ENCODE results near the gene MKRN2OS. TPM values are rescaled to one million over a fixed set of nuclear protein-coding genes. Genes with fewer than 3 reads are reported as not detected.

MKRN2OS gene
- total and polyA plus RNA-seq, 2 donors (not counting 1 experiment from before 2014, with no cell fraction given) = not detected

DNA sequence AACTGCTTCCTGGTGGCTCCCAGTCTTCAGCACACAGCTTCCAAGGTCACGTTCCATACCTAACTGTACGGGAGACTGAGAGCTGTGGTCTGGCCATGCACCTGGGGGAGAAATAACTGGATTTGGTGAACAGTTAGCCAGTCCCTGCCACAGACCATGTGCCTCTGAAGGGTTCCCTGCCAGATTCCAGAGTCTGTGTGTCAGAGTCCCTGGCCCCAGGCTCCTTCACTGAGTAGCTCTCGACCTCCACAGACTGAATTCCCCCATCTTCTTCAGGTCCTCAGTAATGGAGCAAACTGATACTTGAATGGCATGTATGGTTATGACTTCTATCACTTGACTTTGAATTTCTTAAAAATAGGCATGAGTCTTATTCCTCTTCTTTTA is 17.5 kb downstream of the MKRN2OS start:
- H4K20me1 ChIP-seq (ENCODE audit: control insufficient read depth, extremely low read depth, insufficient read depth, low read length) = no peaks in the 10 kb centered on the region
- H3K9me3 ChIP-seq (ENCODE audit: control insufficient read depth, insufficient read depth, low read depth, low read length) = no peaks in the 10 kb centered on the region
- no peak overlapping the region for H3K4me3 ChIP-seq (replicated peaks in 1 of 4; ENCODE audit: control extremely low read depth in 1 of 4, insufficient read depth in 1 of 4, low read depth in 3 of 4, low read length in 4 of 4)
- H3K4me2 ChIP-seq (ENCODE audit: extremely low read depth, insufficient read depth, low read length) = no peak overlapping the region
- H2AFZ ChIP-seq (ENCODE audit: low read length) = no peak overlapping the region
- no peaks in the 10 kb centered on the region for H3K36me3 ChIP-seq (ENCODE audit: control insufficient read depth, insufficient read depth, low read length)
- H3K79me2 ChIP-seq (ENCODE audit: control insufficient read depth, insufficient read depth, low read length) = no peaks in the 10 kb centered on the region
- no peaks in the 10 kb centered on the region for H3K27me3 ChIP-seq (ENCODE audit: control insufficient read depth, insufficient read depth, low read length)
- H3K9ac ChIP-seq (ENCODE audit: insufficient read depth, low read length) = no peak overlapping the region
- DNase-seq (ENCODE audit: low read depth in 2 of 2) = no peak
- H3K4me1 ChIP-seq (ENCODE audit: control insufficient read depth, extremely low read depth, insufficient read depth, low read length) = no peaks in the 10 kb centered on the region
- H3K27ac ChIP-seq (ENCODE audit: insufficient read depth, low read length) = no peak overlapping the region
- TF ChIP-seq, protein P1, sequence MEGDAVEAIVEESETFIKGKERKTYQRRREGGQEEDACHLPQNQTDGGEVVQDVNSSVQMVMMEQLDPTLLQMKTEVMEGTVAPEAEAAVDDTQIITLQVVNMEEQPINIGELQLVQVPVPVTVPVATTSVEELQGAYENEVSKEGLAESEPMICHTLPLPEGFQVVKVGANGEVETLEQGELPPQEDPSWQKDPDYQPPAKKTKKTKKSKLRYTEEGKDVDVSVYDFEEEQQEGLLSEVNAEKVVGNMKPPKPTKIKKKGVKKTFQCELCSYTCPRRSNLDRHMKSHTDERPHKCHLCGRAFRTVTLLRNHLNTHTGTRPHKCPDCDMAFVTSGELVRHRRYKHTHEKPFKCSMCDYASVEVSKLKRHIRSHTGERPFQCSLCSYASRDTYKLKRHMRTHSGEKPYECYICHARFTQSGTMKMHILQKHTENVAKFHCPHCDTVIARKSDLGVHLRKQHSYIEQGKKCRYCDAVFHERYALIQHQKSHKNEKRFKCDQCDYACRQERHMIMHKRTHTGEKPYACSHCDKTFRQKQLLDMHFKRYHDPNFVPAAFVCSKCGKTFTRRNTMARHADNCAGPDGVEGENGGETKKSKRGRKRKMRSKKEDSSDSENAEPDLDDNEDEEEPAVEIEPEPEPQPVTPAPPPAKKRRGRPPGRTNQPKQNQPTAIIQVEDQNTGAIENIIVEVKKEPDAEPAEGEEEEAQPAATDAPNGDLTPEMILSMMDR (conservative IDR thresholded peaks at IDR 0.05 in 1 of 2, IDR thresholded peaks at IDR 0.05 in 1 of 2; ENCODE audit: low read depth in 1 of 2, low read length in 2 of 2) = no peak
- TF ChIP-seq EZH2 (IDR thresholded peaks at IDR 0.05; ENCODE audit: low read length, missing control alignments) = no peak

DNA sequence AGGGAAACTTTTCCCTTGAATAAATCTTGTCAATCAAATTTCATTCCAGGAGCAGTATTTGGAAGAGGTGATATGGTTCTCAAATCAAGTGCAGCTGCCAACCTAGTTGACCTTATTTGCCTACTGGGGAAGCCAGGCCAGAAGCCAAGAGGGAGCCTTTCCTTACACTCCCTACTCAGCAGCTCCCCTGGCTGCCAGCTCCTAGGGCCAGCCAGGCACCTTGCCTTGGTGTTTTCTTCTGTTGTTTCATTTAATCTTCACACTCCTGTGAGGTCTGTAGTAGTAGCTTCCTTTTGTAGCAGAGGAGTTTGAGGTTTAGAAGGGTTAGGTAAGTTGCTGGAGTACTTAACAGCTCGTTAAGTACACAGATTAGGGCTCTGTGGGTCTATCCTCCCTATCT is 22.6 kb downstream of the MKRN2OS start:
- no peaks in the 10 kb centered on the region for H4K20me1 ChIP-seq (ENCODE audit: control insufficient read depth, extremely low read depth, insufficient read depth, low read length)
- H3K4me2 ChIP-seq (ENCODE audit: extremely low read depth, insufficient read depth, low read length) = no peak overlapping the region
- no peaks in the 10 kb centered on the region for H3K4me1 ChIP-seq (ENCODE audit: control insufficient read depth, extremely low read depth, insufficient read depth, low read length)
- no peaks in the 10 kb centered on the region for H3K27me3 ChIP-seq (ENCODE audit: control insufficient read depth, insufficient read depth, low read length)
- H2AFZ ChIP-seq (ENCODE audit: low read length) = no peak overlapping the region
- no peak for DNase-seq (ENCODE audit: low read depth in 2 of 2)
- no peaks in the 10 kb centered on the region for H3K36me3 ChIP-seq (ENCODE audit: control insufficient read depth, insufficient read depth, low read length)
- H3K79me2 ChIP-seq (ENCODE audit: control insufficient read depth, insufficient read depth, low read length) = no peaks in the 10 kb centered on the region
- H3K27ac ChIP-seq (ENCODE audit: insufficient read depth, low read length) = no peak overlapping the region
- TF ChIP-seq EZH2 (IDR thresholded peaks at IDR 0.05; ENCODE audit: low read length, missing control alignments) = no peak
- TF ChIP-seq, protein P1 (conservative IDR thresholded peaks at IDR 0.05 in 1 of 2, IDR thresholded peaks at IDR 0.05 in 1 of 2; ENCODE audit: low read depth in 1 of 2, low read length in 2 of 2) = no peak
- no peak overlapping the region for H3K4me3 ChIP-seq (replicated peaks in 1 of 4; ENCODE audit: control extremely low read depth in 1 of 4, insufficient read depth in 1 of 4, low read depth in 3 of 4, low read length in 4 of 4)
- no peaks in the 10 kb centered on the region for H3K9me3 ChIP-seq (ENCODE audit: control insufficient read depth, insufficient read depth, low read depth, low read length)
- no peak overlapping the region for H3K9ac ChIP-seq (ENCODE audit: insufficient read depth, low read length)

DNA sequence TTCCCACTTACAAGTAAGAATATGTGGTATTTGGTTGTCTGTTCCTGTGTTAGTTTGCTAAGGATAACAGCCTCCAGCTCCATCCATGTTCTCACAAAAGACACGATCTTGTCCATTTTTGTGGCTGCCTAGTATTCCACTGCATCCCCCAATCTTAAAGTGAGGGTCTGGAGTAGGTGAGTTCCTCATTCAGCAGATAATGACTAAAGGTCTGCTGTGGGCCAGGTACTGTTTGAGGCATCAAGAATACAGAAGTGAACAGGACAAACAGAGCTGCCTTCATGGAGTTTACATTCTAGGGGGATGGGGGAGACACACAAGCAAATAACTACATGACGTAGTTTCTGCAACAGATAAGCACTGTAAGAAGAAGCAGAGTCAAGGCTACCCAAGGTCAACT is 24.3 kb downstream of the MKRN2OS start:
- H3K27me3 ChIP-seq (ENCODE audit: control insufficient read depth, insufficient read depth, low read length) = no peaks in the 10 kb centered on the region
- H3K9me3 ChIP-seq (ENCODE audit: control insufficient read depth, insufficient read depth, low read depth, low read length) = no peaks in the 10 kb centered on the region
- no peaks in the 10 kb centered on the region for H4K20me1 ChIP-seq (ENCODE audit: control insufficient read depth, extremely low read depth, insufficient read depth, low read length)
- H3K4me3 ChIP-seq (replicated peaks in 1 of 4; ENCODE audit: control extremely low read depth in 1 of 4, insufficient read depth in 1 of 4, low read depth in 3 of 4, low read length in 4 of 4) = no peak overlapping the region
- H3K4me1 ChIP-seq (ENCODE audit: control insufficient read depth, extremely low read depth, insufficient read depth, low read length) = no peaks in the 10 kb centered on the region
- TF ChIP-seq EZH2 (IDR thresholded peaks at IDR 0.05; ENCODE audit: low read length, missing control alignments) = no peak
- TF ChIP-seq, protein P1 (conservative IDR thresholded peaks at IDR 0.05 in 1 of 2, IDR thresholded peaks at IDR 0.05 in 1 of 2; ENCODE audit: low read depth in 1 of 2, low read length in 2 of 2) = no peak
- no peaks in the 10 kb centered on the region for H3K79me2 ChIP-seq (ENCODE audit: control insufficient read depth, insufficient read depth, low read length)
- DNase-seq (ENCODE audit: low read depth in 2 of 2) = no peak
- no peak overlapping the region for H2AFZ ChIP-seq (ENCODE audit: low read length)
- H3K9ac ChIP-seq (ENCODE audit: insufficient read depth, low read length) = no peak overlapping the region
- H3K4me2 ChIP-seq (ENCODE audit: extremely low read depth, insufficient read depth, low read length) = no peak overlapping the region
- H3K36me3 ChIP-seq (ENCODE audit: control insufficient read depth, insufficient read depth, low read length) = no peaks in the 10 kb centered on the region
- H3K27ac ChIP-seq (ENCODE audit: insufficient read depth, low read length) = no peak overlapping the region
